GM18870 (cell line): ENCODE results near the gene PABPN1.

ENCODE experiments used
- ATAC-seq: cut with Tn5 transposase; IDR thresholded peaks from one replicate; pipeline ENCODE4 v1.9.1; 2021; ENCODE audit warnings: moderate library complexity; ENCODE audit not compliant: unreplicated experiment

The PABPN1 gene

GRCh38 chr14:23358042-23358441, 36.8 kb downstream of the PABPN1 start:
- no peak for ATAC-seq

DNA sequence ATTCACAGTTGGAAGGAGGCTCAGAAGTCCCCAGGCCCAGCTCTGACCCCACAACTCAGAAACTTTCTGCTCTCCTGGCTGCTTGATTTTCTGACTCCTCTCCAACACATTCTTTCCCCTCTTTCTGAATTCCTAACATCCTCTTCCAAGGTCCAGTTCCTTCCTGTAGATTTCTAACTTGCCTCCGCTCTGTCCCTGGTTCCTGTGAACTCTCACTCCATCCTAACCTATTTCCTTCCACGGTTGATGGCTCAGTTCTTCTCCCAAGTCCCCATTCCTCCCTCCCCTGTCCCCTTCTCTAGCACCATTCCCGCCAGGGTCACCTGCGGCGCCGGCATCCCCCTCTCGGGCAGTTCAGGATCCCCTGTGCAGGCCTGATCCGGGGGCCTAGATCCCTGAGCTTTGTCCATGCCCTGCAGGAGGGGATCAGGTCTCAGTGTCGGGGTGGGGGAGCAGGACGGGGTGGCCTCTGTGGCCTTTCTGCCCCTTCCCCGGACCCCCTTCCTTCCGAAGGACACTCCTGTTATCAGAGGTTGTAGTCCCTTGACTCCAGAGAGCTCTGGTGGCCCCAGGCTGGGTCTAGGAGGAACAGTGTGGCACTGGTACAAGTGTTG, 37.4 kb downstream of the PABPN1 start:
- ATAC-seq: no peak

GRCh38 chr14:23359167-23359626, 37.9 kb downstream of the PABPN1 start:
- ATAC-seq: no peak

DNA sequence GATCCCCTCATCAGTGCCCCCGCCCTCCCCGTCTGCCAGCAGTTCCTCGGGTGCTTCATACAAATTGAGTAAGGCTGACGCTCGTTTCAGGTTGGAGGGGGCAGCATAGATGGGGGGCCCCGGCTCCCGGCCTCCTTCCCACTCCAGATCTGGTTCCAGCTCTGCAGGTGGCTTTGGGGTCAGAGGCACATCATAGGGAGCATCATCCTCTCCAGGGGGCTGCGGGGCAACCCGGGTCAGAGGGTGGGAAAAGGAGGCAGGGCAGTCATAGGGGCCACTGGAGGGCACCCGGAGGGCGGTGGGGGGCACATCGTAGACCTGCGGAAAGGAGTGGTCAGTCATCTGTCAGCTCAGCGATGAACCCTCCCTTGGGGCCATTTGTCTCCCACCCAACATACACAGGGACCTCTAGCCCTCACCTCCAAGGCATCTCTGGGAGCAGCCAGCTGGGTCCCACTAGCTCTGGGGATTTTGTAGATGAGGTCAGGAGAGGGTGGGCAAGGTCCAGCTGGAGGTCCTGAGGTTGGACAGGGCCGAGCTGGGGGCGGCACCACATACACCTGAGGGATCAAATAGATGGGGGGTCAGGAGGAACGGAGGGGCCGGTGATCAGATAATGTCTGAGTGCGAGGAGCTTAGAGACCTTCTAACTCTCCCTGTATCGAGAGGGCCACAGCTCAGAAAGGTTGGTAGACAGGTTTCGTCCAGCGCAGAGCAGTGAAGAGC, 38.6 kb downstream of the PABPN1 start:
- no peak for ATAC-seq

DNA sequence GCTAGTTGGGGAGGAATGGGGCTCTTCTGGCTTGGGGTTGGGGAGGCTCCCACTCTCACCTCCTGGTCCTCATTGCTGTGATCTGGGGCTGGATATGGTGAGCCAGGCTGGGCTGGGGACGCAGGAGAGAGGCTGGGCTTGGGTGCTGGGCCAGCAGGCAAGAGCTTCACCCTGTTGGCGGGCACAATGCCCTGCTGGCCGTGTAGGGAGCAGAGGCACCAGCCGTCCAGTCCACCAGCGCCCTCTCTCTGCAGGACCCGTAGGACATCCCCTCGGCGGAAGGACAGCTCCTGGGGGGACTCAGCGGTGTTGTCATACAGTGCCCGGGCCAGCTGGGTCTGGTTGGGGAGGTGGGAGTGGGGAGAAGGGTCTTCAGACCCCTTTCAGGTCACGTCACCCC, 39.2 kb downstream of the PABPN1 start:
- no peak for ATAC-seq

DNA sequence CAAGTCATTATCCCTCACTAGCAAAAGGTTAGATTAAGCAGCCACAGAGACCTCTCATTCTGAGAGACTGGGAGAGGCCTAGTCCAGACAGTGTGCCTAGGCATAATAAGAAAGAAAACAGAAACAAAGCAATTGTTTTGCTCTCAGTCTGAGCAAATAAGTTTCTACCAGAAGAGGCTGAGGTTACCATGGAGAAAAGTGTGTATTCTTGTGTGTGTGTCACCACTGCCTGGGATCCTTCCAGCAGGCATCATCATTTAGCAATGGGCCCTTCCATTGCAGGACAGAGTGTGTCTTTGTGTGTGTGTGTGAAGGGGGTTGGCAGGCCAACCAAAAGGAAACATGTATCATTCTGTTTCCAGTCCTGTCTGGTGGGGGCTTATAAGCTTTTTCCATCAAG, 40.1 kb downstream of the PABPN1 start:
- no peak for ATAC-seq

DNA sequence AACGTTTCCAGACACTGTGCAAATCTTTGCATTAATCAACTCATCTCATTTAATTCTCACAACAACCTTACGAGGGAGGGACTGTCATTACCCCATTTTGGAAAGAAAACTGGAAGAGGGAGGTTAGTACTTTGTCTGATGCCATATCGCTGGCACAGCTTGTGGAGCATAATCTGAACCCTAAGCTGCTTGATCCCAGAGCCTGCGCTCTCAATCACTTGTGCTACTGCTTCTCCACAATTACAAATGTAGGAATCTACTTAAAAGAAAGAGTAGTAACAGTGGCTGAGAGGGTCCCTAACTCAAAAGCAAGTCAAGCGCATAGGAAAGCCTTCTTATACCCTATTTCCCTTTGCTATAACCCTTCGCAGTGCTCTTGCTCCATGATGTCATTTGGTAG, 40.5 kb downstream of the PABPN1 start:
- no peak for ATAC-seq

DNA sequence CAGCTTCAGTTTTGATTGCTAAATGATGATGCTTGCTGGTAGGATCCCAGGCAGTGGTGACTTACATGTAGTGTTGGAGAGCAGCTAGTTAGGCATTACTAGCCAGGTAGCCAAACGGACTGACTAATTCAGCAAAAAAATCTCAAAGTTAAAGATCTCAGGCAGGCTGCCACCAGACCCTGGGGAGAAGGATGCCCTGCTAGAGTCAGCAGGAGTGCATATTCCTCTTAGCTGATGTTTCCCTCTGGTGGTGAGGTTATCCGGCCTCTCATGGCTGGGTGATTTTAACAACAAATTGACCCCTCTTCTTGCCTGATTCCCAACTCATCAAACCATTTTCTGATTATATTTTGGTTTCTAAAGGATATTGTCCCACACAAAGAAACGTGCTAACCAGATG, 40.9 kb downstream of the PABPN1 start:
- ATAC-seq: no peak

DNA sequence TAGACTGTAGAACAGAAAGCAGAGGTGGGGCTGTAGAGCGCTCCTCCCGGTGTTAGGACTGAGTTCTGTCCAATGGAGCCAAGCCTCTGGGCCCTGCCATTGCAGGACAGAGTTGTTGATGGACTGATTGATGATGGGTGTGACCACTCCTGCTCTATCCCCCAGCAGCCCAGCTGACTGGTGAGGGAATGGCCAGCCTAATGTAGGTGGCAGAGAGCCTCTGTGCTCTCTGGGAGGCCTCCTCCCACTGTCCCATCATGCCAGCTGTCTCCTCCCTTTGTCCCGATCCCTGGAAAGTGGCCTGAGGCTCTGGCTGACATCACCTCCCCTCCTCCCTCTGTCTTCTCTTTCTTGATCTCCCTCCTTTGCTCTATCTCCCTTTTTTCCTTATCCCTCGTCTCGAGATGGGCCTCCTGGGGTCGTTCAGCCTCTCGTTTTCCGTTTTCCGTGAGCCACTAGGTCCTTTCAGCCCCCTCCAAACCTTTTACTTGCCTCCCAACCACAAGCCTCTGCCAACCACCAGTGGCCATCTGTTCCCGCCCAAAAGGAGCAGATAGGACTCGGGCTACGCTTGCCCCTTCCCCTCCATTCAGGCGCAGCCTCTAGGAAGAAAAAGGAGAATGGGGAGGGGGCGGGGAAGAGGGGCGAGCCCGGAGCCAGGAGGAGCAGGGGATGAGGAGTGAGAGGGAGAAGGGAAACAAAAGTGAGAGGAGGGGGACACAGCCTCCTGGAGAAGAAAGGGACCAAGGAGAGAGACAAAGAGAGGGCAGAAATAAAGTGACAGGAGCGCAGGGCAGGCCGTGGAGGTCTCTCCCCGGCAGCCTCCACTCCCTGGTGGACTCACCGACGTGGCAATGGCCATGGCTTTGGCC, 43.1 kb downstream of the PABPN1 start:
- ATAC-seq: no peak

DNA sequence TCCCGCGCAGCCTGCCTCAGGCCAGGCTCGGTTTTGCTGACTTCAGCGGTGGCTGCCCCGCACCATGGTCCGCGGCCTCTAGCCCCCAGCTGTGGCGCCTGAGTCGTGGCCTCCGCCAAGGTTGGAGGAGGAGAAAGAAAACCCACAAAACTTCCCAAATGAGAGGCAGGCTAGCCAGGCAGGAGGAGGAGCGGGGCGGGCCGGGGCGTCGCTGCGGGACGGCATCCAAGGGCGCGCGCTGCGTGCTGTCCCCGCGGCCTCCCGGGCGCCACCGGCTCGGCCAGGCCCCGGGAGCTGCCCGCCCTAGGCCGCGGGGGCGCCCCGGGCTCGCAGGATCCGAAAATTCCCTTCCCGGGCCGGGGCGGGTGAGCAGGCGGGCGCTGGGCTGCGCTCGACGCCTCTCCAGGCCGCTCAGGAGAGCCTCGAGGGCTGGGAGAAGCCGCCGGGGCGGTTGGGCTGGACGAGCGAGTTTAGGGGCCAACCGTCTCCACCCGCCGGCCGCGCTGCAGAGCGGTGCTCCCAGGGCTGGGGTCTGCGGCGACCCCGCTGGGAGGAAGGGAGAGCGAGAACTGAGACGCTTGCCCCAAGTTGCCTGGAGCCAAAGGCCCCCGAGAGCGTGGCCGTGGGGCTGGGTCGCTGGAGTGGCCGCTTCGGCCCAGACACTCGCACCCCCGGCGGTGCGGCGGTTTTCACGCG, 43.9 kb downstream of the PABPN1 start, which contains the start of gene EFS:
Gene EFS (minus strand): TSS at position 137 of the 696 bp plus-strand sequence. CDS start 147 bp downstream, outside the sequence.
- no peak for ATAC-seq

DNA sequence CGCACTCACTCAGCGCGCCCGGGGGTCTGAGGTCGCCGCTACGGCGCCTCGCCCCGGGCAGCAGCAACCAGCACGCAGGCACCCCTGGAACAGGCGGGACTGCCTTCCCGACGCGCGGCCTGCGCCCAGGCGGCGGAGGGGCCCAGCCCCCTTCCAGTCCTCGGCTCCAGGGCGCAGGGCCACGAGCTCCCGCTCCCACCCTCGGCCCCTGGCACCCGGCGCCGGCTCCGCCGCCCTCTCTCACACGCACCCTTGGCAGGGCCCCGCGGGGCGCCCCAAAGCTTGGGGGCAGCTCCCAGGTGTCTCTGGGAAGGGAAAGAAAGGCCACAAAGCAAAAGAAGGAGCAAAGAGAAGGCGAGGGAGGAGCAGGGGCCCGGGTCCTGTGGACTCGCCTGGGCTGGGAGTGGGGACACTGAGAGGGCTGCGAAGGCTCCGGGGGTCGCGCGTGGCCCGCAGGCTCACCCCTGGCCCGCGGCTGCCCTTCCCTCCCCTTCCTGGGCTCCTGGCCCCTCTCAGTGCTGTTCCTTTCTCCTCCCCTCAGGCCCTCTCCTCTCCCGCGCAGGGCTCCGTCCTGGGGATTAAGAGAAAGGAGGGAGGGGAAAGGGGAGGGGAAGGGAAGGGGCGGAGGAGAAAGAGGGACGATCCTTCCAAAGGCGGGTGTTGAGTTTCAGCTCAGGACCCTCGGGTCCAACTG, 44.6 kb downstream of the PABPN1 start:
- ATAC-seq: no peak

DNA sequence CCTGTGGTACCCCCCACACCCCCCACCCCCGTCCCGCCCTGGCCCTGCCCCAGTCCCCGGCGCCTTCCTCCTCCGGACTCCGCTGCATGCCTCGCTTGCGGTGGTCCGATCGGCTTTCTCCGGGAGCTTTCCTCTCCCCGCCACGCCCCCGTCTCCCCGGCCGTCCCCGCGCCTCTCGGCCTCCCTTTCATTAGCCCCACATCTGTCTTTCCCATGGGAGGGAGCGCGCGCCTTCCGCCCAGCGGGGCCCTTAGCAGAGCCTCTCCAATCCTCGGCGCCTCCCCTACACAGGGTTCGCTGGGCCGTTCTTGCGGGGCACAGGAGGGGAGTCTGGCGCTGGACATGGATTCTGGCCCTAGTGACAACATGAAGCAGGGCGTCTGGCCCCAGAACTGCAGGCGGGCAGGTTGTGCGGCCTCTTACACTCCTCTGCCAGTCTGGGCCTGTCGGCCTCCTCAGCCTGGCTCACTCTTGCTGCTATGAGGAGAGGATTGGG, 45.2 kb downstream of the PABPN1 start:
- no peak for ATAC-seq

DNA sequence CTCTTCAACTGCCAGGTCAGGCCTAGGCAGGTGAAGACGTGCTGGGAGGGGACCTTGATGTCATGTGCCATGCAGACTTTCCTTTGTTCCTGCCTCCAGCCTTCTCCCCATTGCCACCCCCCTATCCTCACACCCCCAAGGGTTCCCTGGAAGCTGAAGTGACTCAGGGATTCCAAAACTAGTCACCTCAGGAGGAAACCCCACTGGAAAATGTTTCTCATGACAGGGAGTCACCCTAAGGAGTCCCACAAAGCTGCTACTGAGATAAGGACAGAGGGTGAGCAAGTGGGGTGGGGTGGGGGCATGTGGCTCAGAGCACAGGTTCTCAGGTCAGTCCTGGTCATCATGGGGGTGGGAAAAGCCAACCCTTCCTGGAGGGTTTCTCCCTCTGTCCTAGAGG, 49.0 kb downstream of the PABPN1 start:
- no peak for ATAC-seq

DNA sequence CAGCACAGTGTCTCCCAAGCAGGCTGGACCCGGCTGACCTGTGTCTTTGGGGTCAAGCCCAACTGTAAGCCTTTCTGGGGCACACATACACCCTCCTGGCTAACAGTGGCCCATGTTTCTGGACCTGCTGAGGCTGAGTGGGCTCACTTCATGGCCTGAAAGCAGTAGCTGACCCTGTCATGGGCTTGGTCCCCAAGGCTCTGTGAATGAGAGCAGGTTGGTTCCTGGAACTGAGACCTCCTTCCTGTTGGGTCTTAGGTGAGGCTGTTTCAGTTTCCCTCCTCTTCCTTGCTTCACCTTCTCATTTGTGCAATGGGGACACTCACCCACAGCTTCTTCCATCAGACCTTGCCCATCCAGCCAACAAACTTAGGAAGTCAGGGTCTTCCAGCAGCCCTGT, 50.6 kb downstream of the PABPN1 start:
- no peak for ATAC-seq

DNA sequence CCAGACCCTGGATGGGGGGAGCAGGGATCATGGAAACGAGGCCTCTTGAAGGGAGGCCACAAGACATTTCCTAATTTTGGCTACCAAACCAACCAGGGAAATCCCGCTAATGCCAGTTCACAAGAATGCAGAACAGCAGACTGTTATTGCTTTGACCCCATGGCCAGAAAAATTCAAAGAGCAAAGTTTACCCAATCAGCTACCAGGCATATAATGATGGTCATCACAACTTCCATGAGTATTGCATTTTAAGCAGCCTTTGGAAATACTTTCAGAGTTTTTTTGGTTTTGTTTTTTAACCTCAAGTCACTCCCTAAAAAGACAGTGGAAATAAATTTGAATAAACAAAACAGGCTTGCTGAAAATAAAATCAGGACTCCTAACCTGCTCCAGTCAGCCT, 51.3 kb downstream of the PABPN1 start, which contains the start of gene IL25:
Gene IL25 (plus strand): TSS at position 301 of the 400 bp plus-strand sequence.
- ATAC-seq: no peak

GRCh38 chr14:23373041-23373440, 51.8 kb downstream of the PABPN1 start:
- no peak for ATAC-seq
